Activated T-helper 9 cell treated with anti-CD3 and anti-CD28 coated beads, Interleukin-2, amount 50 U/mL, for 16 hours (primary cell): ENCODE measurements around the gene LMBR1L.
A peak's percentile ranks its signal among the peaks of the same experiment; 100 is the strongest.

Experiments
- DNase-seq: peaks from one replicate; pipeline ENCODE4 v3.0.0-alpha.2; 2020; ENCODE audit warnings: low read depth

Gene LMBR1L

DNA sequence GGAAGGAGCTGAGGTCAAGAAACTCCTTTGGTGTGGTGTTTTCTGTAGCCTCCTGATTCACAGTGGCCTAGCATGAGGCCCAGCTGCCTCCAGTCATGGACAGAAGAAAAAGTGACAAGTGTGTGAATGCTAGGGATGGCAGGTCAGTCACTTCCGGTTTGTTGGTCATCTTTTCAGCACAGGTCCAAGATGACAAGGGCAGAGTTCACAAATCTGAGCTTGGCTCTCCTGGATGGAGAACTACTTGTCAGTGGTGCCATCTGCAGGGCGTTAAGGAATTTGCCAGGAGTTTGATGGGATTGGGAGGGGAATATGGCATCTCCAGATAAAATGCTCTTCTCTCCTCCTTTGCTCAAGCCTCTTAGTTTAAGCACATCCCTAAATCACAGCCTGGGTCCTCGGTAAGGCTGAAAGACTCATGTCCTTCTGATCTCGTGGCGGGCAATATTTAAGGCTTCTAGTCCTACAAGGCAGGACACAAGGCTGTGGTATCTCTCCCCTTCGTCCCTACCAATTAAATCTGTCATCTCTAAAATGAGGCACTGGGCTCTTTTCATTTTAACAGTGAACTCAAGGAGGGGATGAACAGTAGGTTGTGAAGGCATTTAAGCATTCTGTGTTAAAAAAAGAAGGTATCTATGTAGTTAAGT, 10.5 kb upstream of the LMBR1L start:
- no peak for DNase-seq

DNA sequence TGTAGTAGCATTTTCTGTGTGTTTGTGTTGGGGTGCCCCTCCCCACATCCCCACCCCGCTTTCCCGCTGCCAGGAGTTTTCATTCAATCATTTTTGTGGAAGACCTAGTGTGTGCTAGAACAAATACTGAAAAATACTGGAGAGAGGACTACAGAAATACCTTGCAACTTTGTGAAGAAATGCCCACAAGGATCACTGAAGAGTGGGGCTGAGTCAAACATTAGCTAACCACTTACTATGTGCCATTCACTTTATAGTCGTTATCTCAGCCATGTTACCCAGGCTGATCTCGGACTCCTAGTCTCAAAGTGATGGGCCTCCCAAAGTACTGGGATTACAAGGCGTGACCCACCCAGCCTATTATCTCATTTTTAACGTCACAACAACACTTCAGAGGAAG, 559 bp upstream of the LMBR1L start:
- no peak for DNase-seq

DNA sequence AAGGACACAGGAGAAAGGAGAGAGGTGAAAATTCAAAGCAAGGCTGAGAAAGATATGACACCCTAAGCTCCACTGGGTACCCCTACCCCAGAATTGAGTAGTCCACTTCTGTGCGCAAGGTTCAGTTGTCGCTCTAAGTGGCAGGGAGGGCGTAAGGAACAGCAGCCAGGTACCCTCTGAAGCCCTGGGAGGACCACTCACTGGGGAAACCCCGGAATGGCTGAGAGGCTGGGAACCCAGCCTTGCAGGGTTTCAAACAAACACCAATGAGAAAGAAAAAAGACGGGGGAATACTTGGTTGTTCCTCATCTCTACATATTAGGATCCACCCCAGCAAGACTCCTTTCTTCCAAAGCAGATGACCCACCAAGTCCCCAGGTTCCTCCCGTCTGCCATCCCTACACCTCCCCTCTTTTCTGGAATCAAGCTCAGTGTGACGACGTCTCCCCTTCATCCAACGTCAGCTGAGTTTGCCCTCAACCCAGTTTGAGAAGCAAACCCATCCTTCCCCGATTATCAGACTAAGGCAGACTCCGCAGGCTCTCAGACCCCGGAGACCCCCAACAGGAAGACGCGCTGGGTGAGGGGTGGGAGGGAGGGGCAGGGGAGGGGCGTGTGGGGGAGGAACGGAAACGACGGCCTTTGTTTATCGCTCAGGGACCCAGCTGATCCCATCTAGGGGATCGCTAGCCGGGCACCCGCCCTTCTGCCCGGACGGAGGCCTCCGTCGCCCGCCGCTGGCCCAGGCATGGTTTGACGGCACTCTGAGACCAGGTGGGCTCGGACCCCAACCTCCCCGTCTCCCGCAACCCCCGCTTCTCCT, 795 bp downstream of the LMBR1L start:
- DNase-seq = no peak

DNA sequence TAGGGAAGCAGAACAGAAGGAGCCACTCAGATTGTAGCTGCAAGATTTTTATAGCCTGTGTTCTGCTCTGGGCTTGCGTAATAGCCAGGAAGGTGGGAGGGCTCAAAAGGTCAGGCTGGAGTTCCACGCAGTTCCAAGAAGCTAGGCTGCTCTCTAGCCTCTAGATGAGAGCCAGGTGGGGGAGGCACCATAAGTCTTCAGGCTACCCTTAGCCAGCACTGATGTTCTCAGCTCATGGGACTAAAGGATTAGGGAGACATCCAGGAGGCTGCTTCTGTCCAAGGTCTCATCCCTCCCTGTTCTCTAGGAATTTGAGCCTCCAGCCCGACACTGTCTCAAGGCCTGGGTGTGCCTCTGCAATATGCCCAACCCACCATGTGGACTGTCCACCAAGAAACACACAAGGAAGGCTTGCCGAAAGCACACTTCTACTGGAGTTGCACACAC, 1.7 kb downstream of the LMBR1L start:
- DNase-seq = no peak

DNA sequence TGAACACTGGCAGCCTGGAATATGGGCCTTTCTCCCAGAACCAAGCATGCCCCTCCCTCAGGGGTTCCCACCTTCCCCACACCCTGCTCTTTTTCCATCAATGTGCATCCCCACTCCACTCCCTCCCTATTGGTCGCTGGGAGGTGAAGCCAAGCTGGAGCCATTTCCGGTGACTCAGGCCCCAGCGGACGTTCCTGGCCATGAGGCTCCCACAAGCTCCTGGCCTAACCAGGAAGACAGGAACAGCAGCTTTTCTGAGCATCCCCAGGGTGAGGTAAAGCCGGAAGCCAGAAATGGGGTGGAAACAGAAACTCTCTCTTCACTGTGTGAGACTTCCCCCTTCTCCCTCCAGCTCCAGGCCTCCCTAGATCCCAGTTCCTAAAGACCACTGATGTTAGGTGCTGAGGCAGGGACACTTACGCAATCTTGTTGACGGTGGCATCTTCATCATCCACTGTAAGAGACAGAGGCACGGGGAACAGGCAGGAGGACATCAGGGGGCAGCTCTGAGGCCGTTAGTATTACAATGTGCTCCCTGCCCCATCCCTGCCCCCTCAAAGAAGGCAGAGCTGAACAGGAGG, 5.1 kb downstream of the LMBR1L start:
- DNase-seq = no peak

DNA sequence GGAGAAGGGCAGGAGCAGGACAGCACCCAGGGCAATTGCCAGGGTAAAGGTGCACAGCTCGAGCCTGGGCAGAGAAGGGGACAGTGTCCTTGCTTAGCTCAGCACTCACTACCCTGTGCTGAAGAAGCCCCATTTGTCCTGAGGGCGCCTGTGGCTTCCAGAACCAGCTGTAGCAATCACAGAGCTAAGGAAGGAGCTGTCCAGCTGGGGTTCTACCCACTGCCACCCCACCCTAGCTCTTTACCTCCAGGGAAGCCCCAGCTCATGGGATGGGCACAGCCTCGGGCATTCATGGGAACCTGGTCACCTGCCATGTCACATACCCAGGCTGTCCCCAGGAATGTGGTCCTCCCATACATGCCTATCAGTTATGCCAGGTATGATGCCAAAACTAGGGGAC, 5.8 kb downstream of the LMBR1L start:
- DNase-seq = no peak

DNA sequence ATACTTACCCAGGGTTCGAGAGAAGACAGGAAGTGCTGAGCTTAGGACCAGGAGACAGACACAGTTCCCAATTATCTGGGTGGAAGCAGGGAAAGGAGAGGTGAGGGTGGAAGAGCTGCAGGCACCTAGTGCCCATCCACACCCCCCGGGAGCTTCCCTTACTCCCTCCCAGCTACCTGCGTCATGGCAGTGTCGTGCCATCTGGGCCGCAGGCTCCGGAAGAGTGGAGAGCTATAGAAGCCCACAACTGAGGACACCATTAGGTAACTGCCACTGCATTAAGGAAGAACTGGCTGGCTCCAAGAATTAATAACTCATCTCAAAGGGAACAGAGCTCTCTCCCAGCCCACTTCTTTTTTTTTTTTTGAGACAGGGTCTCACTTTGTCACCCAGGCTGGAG, 10.3 kb downstream of the LMBR1L start:
- DNase-seq = no peak

DNA sequence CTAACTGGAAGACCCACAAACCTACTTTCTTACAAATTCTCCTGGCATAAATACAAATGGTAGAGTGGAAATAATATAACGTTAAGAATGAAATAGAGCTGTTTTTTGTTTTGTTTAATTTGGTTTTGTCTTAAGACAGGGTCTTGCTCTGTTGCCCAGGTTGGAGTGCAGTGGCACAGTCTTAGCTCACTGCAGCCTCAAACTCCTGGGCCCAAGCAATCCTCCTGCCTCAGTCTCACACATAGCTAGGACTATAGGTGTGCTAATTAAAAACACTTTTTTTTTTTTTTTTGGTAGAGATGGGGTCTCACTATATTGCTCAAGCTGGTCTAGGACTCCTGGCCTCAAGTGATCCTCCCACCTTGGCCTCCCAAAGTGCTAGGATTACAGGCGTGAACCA, 11.9 kb downstream of the LMBR1L start:
- no peak for DNase-seq

DNA sequence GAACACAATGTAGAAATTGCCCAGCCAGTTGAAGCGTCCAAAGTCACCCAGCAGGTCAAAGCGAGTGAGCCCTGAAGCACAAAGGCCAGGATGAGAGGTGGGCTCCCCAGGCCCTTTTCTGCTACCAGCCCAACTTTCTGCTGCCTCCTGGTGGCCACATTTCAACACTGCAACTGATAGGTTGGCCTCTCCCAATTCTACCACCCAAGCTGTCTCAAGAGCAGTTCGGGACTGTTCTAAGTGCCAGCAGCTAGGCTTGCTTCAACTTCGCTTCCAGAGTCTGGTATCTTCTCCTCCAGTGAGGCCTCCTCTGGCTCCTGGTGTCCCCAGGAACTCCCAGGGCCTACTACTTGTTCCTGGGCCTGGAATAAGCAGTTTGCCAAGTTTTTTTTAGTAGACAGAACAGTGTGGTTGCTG, 12.6 kb downstream of the LMBR1L start:
- DNase-seq = peak; percentile 24

DNA sequence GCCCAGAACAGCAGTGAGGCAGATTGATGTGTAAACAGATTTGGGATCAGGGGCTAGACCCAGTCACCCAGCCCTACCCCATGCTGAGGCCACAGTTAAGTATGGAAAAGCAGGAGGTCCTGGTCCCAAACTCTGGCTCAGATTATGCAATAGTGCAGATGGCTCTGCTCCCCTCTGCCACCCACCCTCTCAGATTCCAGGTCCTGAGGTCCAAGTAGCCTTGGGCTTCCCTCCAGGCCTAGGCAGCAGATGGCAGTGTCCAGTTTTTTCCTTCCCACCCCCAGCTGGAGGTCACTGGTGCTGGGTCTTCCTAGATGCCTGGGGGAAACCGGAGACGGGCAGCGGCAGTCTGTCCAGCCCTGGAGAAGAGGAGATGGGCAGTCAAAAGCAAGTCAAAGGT, 13.3 kb downstream of the LMBR1L start:
- DNase-seq = no peak

DNA sequence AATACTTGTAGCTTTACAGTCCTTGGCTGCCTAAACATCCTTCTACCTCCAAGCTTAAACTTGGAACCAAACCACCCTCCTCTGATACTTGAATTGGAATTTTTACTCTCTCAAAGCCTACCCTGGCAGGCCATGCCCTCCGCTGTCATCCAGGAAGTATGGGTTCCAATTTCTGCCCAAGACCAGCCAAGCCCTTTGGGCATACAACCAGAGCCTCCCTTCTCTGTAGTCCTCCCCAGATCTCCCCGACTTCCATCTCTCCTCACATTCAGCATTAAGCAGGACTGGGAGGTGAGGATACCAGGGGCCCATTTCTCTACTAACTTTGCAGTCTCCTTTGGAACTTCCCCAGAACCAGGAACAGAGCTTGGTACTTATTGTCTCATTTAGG, 15.7 kb downstream of the LMBR1L start:
- no peak for DNase-seq

DNA sequence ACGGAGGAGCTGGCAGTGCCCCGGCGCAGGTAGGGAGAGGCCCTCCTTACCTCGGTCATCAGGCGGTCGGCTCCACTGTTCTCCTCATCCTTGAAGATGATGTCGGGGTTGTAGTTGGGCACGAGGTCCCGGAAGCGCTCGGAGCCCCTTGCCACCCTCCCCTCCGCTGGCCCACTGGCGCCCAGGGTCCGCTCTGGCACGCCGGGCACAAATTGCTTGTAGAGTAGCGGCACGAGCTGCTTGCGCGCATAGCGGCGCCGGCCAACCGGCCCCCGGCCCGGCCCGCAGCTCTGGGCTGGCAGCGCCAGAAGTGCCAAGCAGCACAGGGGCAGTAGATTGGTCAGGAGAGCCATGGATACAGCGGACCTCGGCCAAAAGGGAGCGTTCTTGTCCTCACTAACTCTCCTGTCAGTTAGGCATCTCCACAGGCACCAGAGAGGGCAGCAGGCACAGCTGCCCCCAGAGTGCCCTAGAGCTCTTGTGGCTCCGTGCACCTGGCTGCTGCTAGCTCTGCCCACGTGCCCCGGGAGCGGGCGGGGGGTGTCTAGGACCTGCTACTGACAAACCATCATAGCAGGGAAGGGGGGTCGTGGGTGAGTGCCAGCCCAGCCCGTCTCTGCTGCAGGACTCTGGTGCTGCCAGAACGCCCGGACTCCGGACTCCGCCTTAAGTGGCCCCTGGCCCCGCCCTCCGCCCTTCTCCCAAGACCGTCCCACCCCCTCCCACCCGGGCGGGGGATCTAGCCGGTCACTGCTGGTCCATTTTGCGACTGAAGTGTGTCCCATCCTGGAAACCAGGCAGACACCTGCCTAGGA, 16.3 kb downstream of the LMBR1L start, which contains the start of gene DHH:
Gene DHH (minus strand): TSS at position 642 of the 815 bp plus-strand sequence. CDS start 289 bp downstream, at position 353.
- no peak for DNase-seq

DNA sequence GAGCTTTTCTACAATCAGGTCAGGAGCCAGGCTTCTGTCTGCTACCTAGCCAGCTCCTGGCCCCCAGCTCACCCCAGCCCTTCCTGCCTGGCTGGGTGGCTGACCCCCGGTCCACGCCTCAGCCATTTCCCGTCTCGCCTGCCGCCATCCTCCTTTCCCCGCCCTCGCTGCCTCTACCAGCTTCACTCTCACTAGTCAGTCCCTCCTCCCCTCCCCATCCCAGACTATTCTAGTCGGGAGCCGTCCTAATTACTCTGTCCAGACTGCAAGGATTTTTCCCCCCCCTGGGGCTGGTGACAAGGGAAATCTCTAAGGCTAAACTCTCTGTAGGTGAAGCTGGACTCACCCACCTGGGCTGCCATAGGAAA, 16.9 kb downstream of the LMBR1L start:
- DNase-seq = no peak

DNA sequence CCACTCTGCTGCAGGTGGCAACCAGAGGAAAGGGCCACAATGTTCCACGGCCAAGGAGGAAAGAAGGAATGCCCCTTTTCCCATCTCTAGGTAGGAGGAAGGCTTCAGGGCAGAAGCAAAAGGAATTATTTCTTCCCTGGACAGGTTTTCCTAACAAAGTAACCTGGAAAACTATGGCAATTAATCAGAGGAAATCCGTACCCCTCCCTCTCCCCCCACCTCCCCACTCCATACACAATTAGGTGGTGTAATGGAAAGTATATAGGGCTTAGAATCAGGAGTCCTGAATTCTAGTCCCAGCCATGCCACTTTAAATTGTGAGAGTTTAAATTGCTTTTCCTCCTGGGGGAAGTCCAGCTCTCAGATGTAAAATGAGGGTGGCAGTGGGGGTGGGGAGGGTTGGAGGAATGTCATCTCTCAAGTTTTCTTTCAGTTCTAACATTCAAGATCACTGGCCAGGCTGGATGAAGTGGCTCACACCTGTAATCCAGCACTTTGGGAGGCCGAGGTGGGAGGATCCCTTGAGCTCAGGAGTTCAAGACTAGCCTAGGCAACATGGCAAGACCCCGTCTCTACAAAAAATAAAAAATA, 17.7 kb downstream of the LMBR1L start:
- no peak for DNase-seq

DNA sequence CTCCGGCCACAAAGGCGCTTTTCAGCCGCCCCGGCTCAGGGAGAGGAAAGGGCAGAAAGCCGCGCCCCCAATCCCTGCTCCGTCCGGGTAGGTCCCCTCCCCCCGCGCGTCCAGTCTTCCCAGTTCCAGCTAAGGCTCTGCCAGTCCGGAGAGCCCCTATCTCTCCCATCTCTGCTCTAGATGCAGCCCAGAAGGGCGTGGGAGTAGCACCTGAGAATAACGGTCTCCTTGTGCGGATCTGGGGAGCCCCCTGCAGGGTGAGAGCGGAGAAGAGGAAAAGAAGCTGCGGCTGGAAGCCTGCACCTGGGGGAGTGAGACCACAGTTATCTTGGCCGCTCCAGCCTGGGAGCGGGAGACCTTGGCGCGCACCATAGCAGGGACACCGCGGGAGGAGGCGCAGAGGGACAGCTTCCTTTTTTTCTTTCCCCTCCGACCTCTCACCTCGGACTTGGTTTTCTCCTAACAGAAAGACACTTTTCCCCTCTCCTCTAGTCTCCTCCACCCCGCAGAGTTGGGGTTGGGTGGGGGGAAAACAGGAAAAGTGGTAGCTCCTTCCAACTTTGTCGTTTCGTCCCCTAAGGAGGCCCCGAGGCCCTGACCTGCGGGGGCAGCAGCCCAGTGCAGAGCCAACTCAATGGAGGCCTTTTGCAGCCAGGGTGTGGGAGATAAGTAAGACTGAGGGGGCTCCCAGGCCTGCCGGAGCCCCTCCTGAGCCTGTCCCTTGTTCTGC, 18.4 kb downstream of the LMBR1L start:
- peak; percentile 52 for DNase-seq

DNA sequence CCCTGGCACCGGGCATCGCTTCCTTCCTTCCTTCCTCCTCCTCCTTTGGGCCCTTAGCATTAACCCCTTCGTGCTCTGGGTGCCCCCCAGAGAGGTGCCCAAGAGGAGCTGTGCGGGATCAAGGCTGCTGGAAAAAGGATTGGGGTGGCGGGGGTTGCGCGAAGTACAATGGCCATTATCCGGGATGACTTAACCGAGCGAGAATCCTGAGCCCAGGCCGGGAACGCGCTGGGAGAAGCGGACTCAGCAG, 18.9 kb downstream of the LMBR1L start:
- DNase-seq = no peak

DNA sequence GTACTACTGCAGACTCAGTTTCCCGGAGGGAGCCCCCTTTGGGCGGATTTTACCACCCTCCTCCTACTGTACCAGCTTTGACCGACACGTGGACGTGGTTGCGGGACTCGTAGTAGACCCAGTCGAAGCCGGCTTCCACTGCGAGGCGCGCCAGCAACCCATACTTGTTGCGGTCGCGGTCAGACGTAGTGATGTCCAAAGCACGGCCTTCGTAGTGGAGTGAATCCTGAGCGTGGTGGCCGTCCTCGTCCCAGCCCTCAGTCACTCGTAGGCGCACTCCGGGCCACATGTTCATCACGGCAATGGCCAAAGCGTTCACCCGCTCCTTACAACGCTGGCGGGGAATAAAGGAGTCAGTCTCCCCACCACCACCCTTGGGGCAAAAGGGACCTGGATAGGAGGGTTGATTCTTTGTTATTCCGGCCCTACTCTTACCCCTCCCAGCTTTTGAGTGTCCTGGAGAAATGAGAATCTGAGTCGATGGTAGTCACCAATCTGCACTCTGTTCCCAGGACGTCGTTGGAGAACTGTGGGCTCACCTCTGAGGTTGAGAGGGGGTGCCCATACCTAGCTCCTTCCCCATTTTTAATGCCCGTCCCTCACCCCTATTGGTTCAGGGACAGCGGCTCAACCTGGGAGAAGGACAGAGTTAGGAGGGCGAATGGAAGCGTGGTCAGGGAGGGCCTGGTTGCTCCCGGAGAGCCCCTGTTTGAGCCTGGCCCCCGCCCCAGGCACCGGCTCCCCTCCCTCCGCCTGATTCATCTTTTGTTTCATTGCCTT, 19.4 kb downstream of the LMBR1L start:
- no peak for DNase-seq

DNA sequence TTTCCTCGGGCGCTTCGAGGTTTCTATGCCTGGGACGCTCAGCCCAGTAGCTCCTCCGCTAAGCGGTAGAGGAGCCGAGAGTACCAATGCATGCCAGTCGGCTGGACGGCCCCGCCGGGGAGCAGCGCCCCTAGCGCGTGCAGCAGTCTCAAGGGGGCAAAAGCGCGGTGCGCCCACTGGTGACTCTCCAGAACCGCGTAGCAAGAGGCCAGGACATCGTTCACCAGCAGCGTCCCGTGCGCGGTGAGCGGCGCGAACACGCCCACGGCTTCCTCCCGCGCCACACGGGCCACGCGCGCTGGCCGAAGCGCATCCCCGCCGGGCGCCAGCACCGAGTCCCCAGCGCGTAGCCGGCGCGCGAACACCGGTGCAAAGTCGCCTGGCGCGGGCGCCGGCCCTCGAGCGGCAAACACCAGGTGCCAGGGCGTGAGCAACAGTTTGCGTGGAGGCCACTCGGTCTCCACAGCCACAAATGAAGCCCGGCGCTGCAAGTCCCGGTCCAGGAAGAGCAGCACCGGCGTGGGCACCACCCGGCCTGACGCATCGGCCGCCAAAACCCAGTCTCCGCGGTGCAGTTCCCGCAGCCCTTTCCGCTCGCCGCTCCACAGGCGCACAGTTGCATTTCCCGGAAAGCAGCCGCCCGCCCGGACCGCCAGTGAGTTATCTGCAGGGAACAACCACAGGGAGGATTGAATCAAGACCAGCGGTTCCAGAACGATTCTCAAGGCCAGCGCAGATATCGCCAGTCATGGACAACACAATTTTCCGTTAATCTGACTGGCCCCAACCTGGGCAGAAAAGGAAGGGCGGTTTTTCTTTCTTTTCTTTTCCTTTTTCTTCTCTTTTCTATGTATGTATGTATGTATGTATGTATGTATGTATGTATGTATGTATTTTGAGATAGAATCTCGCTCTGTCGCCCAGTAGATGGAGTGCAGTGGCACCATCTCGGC, 20.6 kb downstream of the LMBR1L start:
- DNase-seq = no peak

DNA sequence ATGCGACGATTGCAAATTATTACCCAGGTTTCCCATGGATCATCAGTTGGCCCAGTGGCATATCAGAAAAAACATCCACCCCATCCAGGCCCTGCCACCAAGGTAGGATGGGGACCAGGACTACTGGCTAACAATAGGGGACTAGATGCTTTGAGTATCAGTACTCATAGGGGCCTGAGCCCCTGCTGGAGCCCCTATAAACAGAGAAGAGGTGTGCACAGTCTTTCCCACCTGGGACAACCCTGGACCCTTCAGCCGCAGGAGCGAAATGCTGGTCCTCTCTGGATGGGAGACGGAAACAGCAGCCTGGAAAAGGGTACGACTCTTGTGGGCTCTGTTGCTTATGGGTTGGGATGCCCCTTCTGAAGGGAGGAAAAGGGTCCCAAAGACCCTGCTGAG, 21.7 kb downstream of the LMBR1L start:
- DNase-seq = no peak
